ENCODE measurements around the gene MAN1A1.

MAN1A1 gene

DNA sequence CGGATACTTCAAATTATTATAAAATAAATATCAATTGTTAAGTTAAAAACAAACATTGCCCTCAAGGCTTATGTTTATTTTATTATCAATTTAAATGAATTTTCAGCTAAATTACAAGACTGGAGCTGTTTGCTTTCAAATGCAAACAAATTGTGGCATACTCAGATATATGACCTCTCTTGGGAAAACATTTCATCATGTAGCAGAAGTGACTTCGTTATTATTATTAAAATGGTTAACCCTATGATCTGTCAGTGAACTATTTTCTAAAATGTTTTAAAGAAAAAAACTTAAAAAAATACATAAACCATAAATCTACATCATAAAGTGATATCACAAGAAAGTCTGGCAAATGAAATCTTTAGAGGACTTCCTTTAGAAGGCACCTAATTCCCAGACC, 72.5 kb downstream of the MAN1A1 start:
- DNase-seq, result no peak
- H3K36me3 Mint-ChIP-seq (ENCODE audit: low read depth), result peaks cover 29% of the 10 kb centered on the region
- no peak overlapping the region for H3K4me3 Mint-ChIP-seq
- H3K9me3 Mint-ChIP-seq, result peaks cover 3% of the 10 kb centered on the region
- no peaks in the 10 kb centered on the region for H3K27me3 Mint-ChIP-seq (ENCODE audit: low read depth, poor library complexity)
- TF ChIP-seq, protein P1, sequence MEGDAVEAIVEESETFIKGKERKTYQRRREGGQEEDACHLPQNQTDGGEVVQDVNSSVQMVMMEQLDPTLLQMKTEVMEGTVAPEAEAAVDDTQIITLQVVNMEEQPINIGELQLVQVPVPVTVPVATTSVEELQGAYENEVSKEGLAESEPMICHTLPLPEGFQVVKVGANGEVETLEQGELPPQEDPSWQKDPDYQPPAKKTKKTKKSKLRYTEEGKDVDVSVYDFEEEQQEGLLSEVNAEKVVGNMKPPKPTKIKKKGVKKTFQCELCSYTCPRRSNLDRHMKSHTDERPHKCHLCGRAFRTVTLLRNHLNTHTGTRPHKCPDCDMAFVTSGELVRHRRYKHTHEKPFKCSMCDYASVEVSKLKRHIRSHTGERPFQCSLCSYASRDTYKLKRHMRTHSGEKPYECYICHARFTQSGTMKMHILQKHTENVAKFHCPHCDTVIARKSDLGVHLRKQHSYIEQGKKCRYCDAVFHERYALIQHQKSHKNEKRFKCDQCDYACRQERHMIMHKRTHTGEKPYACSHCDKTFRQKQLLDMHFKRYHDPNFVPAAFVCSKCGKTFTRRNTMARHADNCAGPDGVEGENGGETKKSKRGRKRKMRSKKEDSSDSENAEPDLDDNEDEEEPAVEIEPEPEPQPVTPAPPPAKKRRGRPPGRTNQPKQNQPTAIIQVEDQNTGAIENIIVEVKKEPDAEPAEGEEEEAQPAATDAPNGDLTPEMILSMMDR (IDR thresholded peaks at IDR 0.05), result no peak
- H3K27ac Mint-ChIP-seq, result no peak overlapping the region
- peaks cover 17% of the 10 kb centered on the region for H3K4me1 Mint-ChIP-seq

DNA sequence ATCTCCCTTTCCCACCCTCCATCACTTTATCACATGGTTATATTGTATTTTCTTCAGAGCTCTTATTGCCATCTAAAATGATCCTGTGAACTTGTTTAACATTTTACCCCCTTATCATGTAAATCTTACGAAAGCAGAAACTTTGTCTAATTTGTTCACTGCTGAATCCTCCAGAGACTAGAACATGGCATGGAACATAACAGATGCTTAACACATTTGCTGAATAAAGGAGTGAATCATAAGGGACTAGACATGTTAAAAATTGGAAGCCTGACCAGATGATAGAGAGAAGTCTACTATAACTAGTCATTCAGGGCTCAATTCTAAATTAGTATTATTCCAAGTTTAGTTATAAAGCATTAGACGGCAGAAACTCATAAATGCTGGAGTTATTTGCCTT, 73.3 kb downstream of the MAN1A1 start:
- Mint-ChIP-seq H3K36me3 (ENCODE audit: low read depth) (peaks cover 31% of the 10 kb centered on the region), H3K27ac (no peak overlapping the region), H3K27me3 (ENCODE audit: low read depth, poor library complexity) (no peaks in the 10 kb centered on the region), H3K9me3 (peaks cover 8% of the 10 kb centered on the region), H3K4me1 (peaks cover 23% of the 10 kb centered on the region), H3K4me3 (no peak overlapping the region)
- TF ChIP-seq, protein P1 (IDR thresholded peaks at IDR 0.05), result no peak
- no peak for DNase-seq

DNA sequence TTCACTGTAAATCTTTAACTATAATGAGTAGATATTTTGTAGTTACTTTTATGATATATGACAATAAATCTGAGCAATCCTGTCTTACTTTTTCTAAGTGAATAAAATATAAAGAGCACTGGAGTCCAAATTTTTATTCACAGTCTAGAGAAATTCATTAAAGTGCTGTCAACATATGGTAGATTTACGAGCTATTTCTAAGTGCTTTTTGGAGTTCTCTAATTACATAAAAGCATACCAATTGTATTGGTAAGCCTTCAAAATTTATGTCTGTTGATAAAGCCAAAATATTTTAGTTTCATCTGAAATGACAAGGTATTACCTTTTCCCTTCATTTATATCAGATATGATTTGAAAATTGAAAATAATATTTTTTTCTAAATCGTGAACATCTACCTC, 75.4 kb downstream of the MAN1A1 start:
- TF ChIP-seq, protein P1 (IDR thresholded peaks at IDR 0.05), result no peak
- Mint-ChIP-seq H3K27me3 (ENCODE audit: low read depth, poor library complexity) (no peaks in the 10 kb centered on the region), H3K27ac (no peak overlapping the region), H3K9me3 (peaks cover 23% of the 10 kb centered on the region), H3K4me1 (peaks cover 23% of the 10 kb centered on the region), H3K4me3 (no peak overlapping the region), H3K36me3 (ENCODE audit: low read depth) (peaks cover 48% of the 10 kb centered on the region)
- no peak for DNase-seq

DNA sequence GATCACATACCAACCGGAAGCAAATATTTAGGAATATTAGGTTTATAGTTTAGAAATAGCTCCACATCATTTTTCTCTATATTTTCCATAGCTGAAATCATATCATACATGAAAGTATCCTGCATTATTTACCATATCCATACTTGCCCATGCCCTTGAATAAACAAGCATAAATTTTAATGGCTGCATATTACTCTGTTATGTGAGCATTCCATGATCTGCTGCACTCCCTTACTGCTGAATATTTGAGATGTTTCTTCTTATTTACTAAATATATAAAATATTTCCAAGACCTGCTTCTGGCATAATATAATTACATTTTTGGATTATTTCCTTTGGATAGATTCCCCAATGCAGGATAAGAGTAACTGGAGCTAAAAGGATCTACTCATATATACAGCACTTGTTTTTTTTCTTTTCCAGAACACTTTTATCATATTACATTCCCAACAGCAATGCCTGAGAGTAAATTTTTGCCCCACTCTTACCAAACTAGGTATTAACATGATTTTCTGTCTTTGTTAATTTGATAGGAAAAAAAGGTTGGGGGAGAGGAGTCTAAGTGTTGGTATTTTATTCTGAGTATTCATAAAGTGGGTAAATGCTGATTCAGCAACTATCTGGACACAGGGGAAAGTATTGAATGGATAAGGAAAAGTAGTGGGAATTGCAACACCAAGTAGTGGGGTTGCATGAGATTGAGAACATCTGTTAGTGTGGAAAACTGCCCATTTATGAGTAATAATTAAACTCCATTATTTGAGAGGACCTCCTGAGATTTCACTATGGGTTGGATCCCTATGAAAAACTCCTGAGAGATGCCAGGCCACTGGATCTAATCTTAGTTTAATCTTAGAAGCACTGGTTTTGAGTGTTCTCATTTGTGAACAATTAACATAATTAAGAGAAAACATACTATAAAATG, 76.0 kb downstream of the MAN1A1 start:
- DNase-seq, result no peak
- Mint-ChIP-seq H3K36me3 (ENCODE audit: low read depth) (peaks cover 55% of the 10 kb centered on the region), H3K4me3 (no peak overlapping the region), H3K9me3 (peaks cover 28% of the 10 kb centered on the region), H3K27ac (peak overlapping the region; percentile 28), H3K27me3 (ENCODE audit: low read depth, poor library complexity) (no peaks in the 10 kb centered on the region), H3K4me1 (peaks cover 23% of the 10 kb centered on the region)
- TF ChIP-seq, protein P1 (IDR thresholded peaks at IDR 0.05), result no peak

DNA sequence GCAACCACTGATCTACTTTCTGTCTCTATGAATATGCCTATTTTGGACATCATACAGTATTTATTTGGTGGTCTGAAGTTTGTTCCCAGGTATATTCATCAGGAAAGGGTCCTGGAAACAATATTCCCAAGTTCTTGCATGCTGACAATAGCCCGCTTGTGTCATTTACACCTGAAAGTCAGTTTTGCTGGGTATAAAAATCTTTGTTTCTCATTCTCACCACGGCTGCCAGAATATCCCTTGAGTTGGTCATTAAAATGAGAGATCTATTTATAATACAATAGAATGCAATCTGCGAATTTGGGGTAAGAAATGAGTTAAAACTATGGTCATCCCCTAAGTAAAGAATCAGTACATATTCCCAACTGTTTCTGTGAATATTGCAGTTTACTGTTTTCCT, 79.0 kb downstream of the MAN1A1 start:
- Mint-ChIP-seq H3K27ac (no peak overlapping the region), H3K36me3 (ENCODE audit: low read depth) (peaks cover 43% of the 10 kb centered on the region), H3K27me3 (ENCODE audit: low read depth, poor library complexity) (no peaks in the 10 kb centered on the region), H3K4me3 (no peak overlapping the region), H3K4me1 (peaks cover 23% of the 10 kb centered on the region), H3K9me3 (peaks cover 28% of the 10 kb centered on the region)
- DNase-seq, result no peak
- TF ChIP-seq, protein P1 (IDR thresholded peaks at IDR 0.05), result no peak
